PFSK-1 (cell line): ENCODE data around the gene CNOT4.

Experiments
- POLR2AphosphoS5 ChIP-seq: IDR thresholded peaks from 2 replicates; pipeline ENCODE4 v1.6.1; 2012; ENCODE audit warnings: low read depth, mild to moderate bottlenecking, control low read depth, low read length, moderate library complexity
- SIN3A ChIP-seq: IDR thresholded peaks from 2 replicates; pipeline ENCODE4 v1.6.1; 2012; ENCODE audit warnings: mild to moderate bottlenecking, low read length, moderate library complexity, borderline replicate concordance; ENCODE audit not compliant: insufficient read depth
- TAF1 ChIP-seq: IDR thresholded peaks from 2 replicates; pipeline ENCODE4 v1.6.1; 2012; ENCODE audit warnings: low read length, control low read depth, borderline replicate concordance; ENCODE audit not compliant: insufficient read depth

- no peak for TF ChIP-seq POLR2AphosphoS5
- no peak for TF ChIP-seq TAF1
- TF ChIP-seq SIN3A = no peak
These were observed 79.3 kb downstream of the CNOT4 start for GRCh38 chr7:135430626-135431025.
